ENCODE results near the gene KRTAP12-4. TPM values are rescaled to one million over a fixed set of nuclear protein-coding genes. Genes with fewer than 3 reads are reported as not detected.

The KRTAP12-4 gene
- polyA plus RNA-seq (2011; rRNA removed) (not detected in 2 replicates), polyA minus RNA-seq (2011; rRNA and poly(A)+ RNA removed) (not detected in 2 replicates)

- no peak within 1 kb of the TSS for H3K4me3 ChIP-seq (ENCODE audit: low read depth, low read length)
- no peak for DNase-seq (ENCODE audit: low read depth)
- ChIA-PET POLR2A (no interaction called here), CTCF (no interaction called here)
- H3K27me3 ChIP-seq (ENCODE audit: control insufficient read depth, insufficient read depth, low read length), result no peaks in the 10 kb centered on the region
- no peak for TF ChIP-seq CTCF (IDR thresholded peaks at IDR 0.05; ENCODE audit: insufficient read depth, low read depth, low read length)
- H3K36me3 ChIP-seq (ENCODE audit: control insufficient read depth, insufficient read depth, low read length), result no peaks in the 10 kb centered on the region
These were observed at the start of gene KRTAP12-4 for GRCh38 chr21:44654576-44655175. Gene KRTAP12-4 (minus strand): TSS chr21:44654659. CDS start chr21:44654614, 45 bp downstream.

- ChIA-PET CTCF (no interaction called here), POLR2A (no interaction called here)
- no peak for TF ChIP-seq CTCF (IDR thresholded peaks at IDR 0.05; ENCODE audit: insufficient read depth, low read depth, low read length)
- H3K36me3 ChIP-seq (ENCODE audit: control insufficient read depth, insufficient read depth, low read length), result no peaks in the 10 kb centered on the region
- H3K27me3 ChIP-seq (ENCODE audit: control insufficient read depth, insufficient read depth, low read length), result peaks cover 39% of the 10 kb centered on the region
- H3K4me3 ChIP-seq (ENCODE audit: low read depth, low read length), result no peak overlapping the region
- DNase-seq (ENCODE audit: low read depth), result no peak
These were observed 49.5 kb upstream of the KRTAP12-4 start for GRCh38 chr21:44703731-44704635.

- Histone ChIP-seq H3K4me3 (ENCODE audit: low read depth, low read length) (no peak overlapping the region), H3K36me3 (ENCODE audit: control insufficient read depth, insufficient read depth, low read length) (no peaks in the 10 kb centered on the region), H3K27me3 (ENCODE audit: control insufficient read depth, insufficient read depth, low read length) (peaks cover 31% of the 10 kb centered on the region)
- CTCF ChIA-PET, result no interaction called here
- no peak for TF ChIP-seq CTCF (IDR thresholded peaks at IDR 0.05; ENCODE audit: insufficient read depth, low read depth, low read length)
- DNase-seq (ENCODE audit: low read depth), result no peak
- POLR2A ChIA-PET, result no interaction called here
These were observed 48.7 kb upstream of the KRTAP12-4 start for GRCh38 chr21:44702973-44703730.

GRCh38 chr21:44702111-44702972, 47.9 kb upstream of the KRTAP12-4 start:
- CTCF ChIA-PET, result no interaction called here
- H3K27me3 ChIP-seq (ENCODE audit: control insufficient read depth, insufficient read depth, low read length), result peaks cover 28% of the 10 kb centered on the region
- no peaks in the 10 kb centered on the region for H3K36me3 ChIP-seq (ENCODE audit: control insufficient read depth, insufficient read depth, low read length)
- H3K4me3 ChIP-seq (ENCODE audit: low read depth, low read length), result no peak overlapping the region
- DNase-seq (ENCODE audit: low read depth), result no peak
- POLR2A ChIA-PET, result no interaction called here
- TF ChIP-seq CTCF (IDR thresholded peaks at IDR 0.05; ENCODE audit: insufficient read depth, low read depth, low read length), result no peak
